DOHH2 (cell line): ENCODE data around the gene POU2AF3.

Experiments used
- CTCF ChIP-seq: fragments of 200-600 bp; sonication (generic); IDR thresholded peaks from one replicate; pipeline ENCODE4 v1.5.1; 2014; ENCODE audit warnings: antibody characterized with exemption, mild to moderate bottlenecking, low read depth, low read length; ENCODE audit not compliant: poor library complexity, severe bottlenecking
- EZH2phosphoT487 ChIP-seq: fragments of 200-600 bp; sonication (generic); IDR thresholded peaks from 2 replicates; pipeline ENCODE4 v1.6.1; 2017; ENCODE audit warnings: borderline replicate concordance, mild to moderate bottlenecking, antibody characterized with exemption, low read length, moderate library complexity, mixed read lengths

- TF ChIP-seq CTCF (no peak), EZH2phosphoT487 (no peak)
These were observed 6.9 kb downstream of the POU2AF3 start for GRCh38 chr11:111305162-111305802.
